Fibroblast of lung (primary cell): ENCODE data around the gene MTURN.

Experiments
- CTCF ChIP-seq, 2 donors: IDR thresholded peaks in 1 of 2; conservative IDR thresholded peaks in 1 of 2; 1 replicate in 1 of 2; 2 replicates in 1 of 2; pipeline ENCODE4 v1.5.1; 2011 to 2012; ENCODE audit warnings: low read length in 2 of 2, control low read depth in 1 of 2, inconsistent platforms in 1 of 2, low read depth in 1 of 2, mild to moderate bottlenecking in 1 of 2
- EZH2 ChIP-seq: IDR thresholded peaks from 2 replicates; pipeline ENCODE4 v1.5.1; 2012; ENCODE audit warnings: low read length, control low read depth, mild to moderate bottlenecking; ENCODE audit errors: missing control alignments

- TF ChIP-seq CTCF (conservative IDR thresholded peaks at IDR 0.05 in 1 of 2, IDR thresholded peaks at IDR 0.05 in 1 of 2; ENCODE audit: low read depth in 1 of 2, low read length in 2 of 2), result no peak
- no peak for TF ChIP-seq EZH2
Measured at GRCh38 chr7:30159163-30159562, 24.4 kb downstream of the MTURN start.
